ENCODE measurements around the gene ZNF562.
"Not testable (repeated sequence)": the region's sequence is repeated elsewhere in the genome, so short reads cannot be mapped to it uniquely, and the experiment has no call there.

Gene ZNF562

GRCh38 chr19:9674663-9675357 lies at the start of gene ZNF562:
Gene ZNF562, minus strand, starts transcription at chr19:9675100. Its CDS starts 14,356 bp downstream, at chr19:9660744.
- DNase-seq = peak; percentile 89 to 90

- no peak for DNase-seq
Measured at GRCh38 chr19:9724157-9724556, 49.3 kb upstream of the ZNF562 start.

- no peak for DNase-seq
Measured at GRCh38 chr19:9721861-9722260, 47.0 kb upstream of the ZNF562 start.

- no peak for DNase-seq
Measured at GRCh38 chr19:9720541-9720940, 45.6 kb upstream of the ZNF562 start.

- DNase-seq = no peak
Measured at GRCh38 chr19:9711815-9712214, 36.9 kb upstream of the ZNF562 start.

GRCh38 chr19:9709305-9709704 lies 34.4 kb upstream of the ZNF562 start:
- no peak for DNase-seq

GRCh38 chr19:9705836-9706235 lies 30.9 kb upstream of the ZNF562 start:
- no peak for DNase-seq

- no peak for DNase-seq
Measured at GRCh38 chr19:9702186-9702585, 27.3 kb upstream of the ZNF562 start.

GRCh38 chr19:9700229-9700981 lies 25.5 kb upstream of the ZNF562 start:
- no peak for DNase-seq

GRCh38 chr19:9690301-9690700 lies 15.4 kb upstream of the ZNF562 start:
- DNase-seq = not testable (repeated sequence)

- not testable (repeated sequence) for DNase-seq
Measured at GRCh38 chr19:9679996-9680395, 5.1 kb upstream of the ZNF562 start.

- not testable (repeated sequence) for DNase-seq
Measured at GRCh38 chr19:9675358-9675901, 530 bp upstream of the ZNF562 start.

GRCh38 chr19:9673912-9674662 lies 813 bp downstream of the ZNF562 start:
- peak; percentile 66 to 70 for DNase-seq

- no peak for DNase-seq
Measured at GRCh38 chr19:9672893-9673292, 2.0 kb downstream of the ZNF562 start.

- DNase-seq = no peak
Measured at GRCh38 chr19:9671655-9672054, 3.2 kb downstream of the ZNF562 start.

- DNase-seq = no peak
Measured at GRCh38 chr19:9668544-9668943, 6.4 kb downstream of the ZNF562 start.

GRCh38 chr19:9667898-9668297 lies 7.0 kb downstream of the ZNF562 start:
- no peak for DNase-seq

GRCh38 chr19:9658769-9659168 lies 16.1 kb downstream of the ZNF562 start:
- no peak for DNase-seq

- not testable (repeated sequence) for DNase-seq
Measured at GRCh38 chr19:9653066-9653555, 21.8 kb downstream of the ZNF562 start.

GRCh38 chr19:9651464-9651863 lies 23.4 kb downstream of the ZNF562 start:
- not testable (repeated sequence) for DNase-seq

- no peak for DNase-seq
Measured at GRCh38 chr19:9650345-9650744, 24.6 kb downstream of the ZNF562 start.

- DNase-seq = no peak
Measured at GRCh38 chr19:9645472-9645871, 29.4 kb downstream of the ZNF562 start.

- DNase-seq = no peak
Measured at GRCh38 chr19:9644472-9644871, 30.4 kb downstream of the ZNF562 start.

Data from activated T-cell treated with anti-CD3 and anti-CD28 coated beads, Interleukin-2, amount 50 U/mL, for 48 hours (primary cell).